Smooth muscle cell (in vitro differentiated cells): Measurements from ENCODE around the gene KIRREL1. TPM values are rescaled to one million over a fixed set of nuclear protein-coding genes. Genes with fewer than 3 reads are reported as not detected.

Source experiments
- DNase-seq: peaks from one replicate; lab custom pipeline; 2025; ENCODE audit not compliant: unreplicated experiment; lab: John Stamatoyannopoulos, UW
- H2AFZ ChIP-seq: fragments of 200-600 bp; sonication (generic); 2 replicates; pipeline ENCODE4 v1.6.0; 2016; ENCODE audit warnings: antibody characterized with exemption, low read depth, mild to moderate bottlenecking
- H3F3A ChIP-seq: fragments of 200-600 bp; sonication (generic); 2 replicates; pipeline ENCODE4 v1.6.0; 2017; ENCODE audit warnings: antibody characterized with exemption, low read depth
- H3K27ac ChIP-seq: fragments of 200-600 bp; sonication (generic); 2 replicates; pipeline ENCODE4 v1.5.1; 2016; ENCODE audit warnings: low read depth, mild to moderate bottlenecking
- H3K27me3 ChIP-seq: fragments of 200-600 bp; sonication (generic); 2 replicates; pipeline ENCODE4 v1.6.1; 2016; ENCODE audit warnings: low read depth, mild to moderate bottlenecking
- H3K36me3 ChIP-seq: fragments of 200-600 bp; sonication (generic); 2 replicates; pipeline ENCODE4 v1.5.1; 2016; ENCODE audit warnings: low read depth
- H3K4me1 ChIP-seq: fragments of 200-600 bp; sonication (generic); 2 replicates; pipeline ENCODE4 v1.5.1; 2016; ENCODE audit warnings: low read depth
- H3K4me2 ChIP-seq: fragments of 200-600 bp; sonication (generic); 2 replicates; pipeline ENCODE4 v1.6.0; 2016; ENCODE audit warnings: mild to moderate bottlenecking
- H3K4me3 ChIP-seq: fragments of 200-600 bp; sonication (generic); 2 replicates; pipeline ENCODE4 v1.5.1; 2016; ENCODE audit warnings: mild to moderate bottlenecking
- H3K79me2 ChIP-seq: fragments of 200-600 bp; sonication (generic); 2 replicates; pipeline ENCODE4 v1.6.0; 2016; ENCODE audit warnings: low read depth, mild to moderate bottlenecking
- H3K9ac ChIP-seq: fragments of 200-600 bp; sonication (generic); 2 replicates; pipeline ENCODE4 v1.6.0; 2016; ENCODE audit warnings: low read depth
- H3K9me3 ChIP-seq: fragments of 200-600 bp; sonication (generic); replicated peaks from 2 replicates; pipeline ENCODE4 v1.5.1; 2016; ENCODE audit warnings: low read depth
- H4K20me1 ChIP-seq: fragments of 200-600 bp; sonication (generic); 2 replicates; pipeline ENCODE4 v1.6.0; 2016; ENCODE audit warnings: low read depth
- CTCF ChIP-seq: fragments of 200-600 bp; sonication (generic); IDR thresholded peaks from 2 replicates; pipeline ENCODE4 v1.5.1; 2017; ENCODE audit warnings: borderline replicate concordance, mild to moderate bottlenecking, antibody characterized with exemption; ENCODE audit not compliant: insufficient read depth, poor library complexity, severe bottlenecking
- WGBS: methylation state at CpG from one replicate; pipeline ENCODE4 v1.1.7; 2016; ENCODE audit warnings: low lambda C conversion rate; 5-methylcytosine and 5-hydroxymethylcytosine counted together
- polyA plus RNA-seq: library from polyadenylated mRNA; unstranded; fragments of >200 nt; fragmentation: Nextera tagmentation; extraction: Ambion mirVana; gene quantifications from 2 replicates; pipeline ENCODE4 v1.2.1, GENCODE V29; 2016
- total RNA-seq: library from RNA; depleted of rRNA; stranded (reverse); fragments of >200 nt; gene quantifications from 2 replicates; pipeline ENCODE4 v1.2.3, GENCODE V29; 2014

Gene KIRREL1
- total and polyA plus RNA-seq, 2 experiments from 2014 or later, result 40.9 to 58.4 TPM

- no peak for DNase-seq
- H3K4me2 ChIP-seq, result no peak overlapping the region
- H3K9me3 ChIP-seq, result no peaks in the 10 kb centered on the region
- peaks cover 100% of the 10 kb centered on the region for H4K20me1 ChIP-seq
- H2AFZ ChIP-seq, result no peak overlapping the region
- H3K9ac ChIP-seq, result no peak overlapping the region
- H3K27ac ChIP-seq, result no peak overlapping the region
- H3K36me3 ChIP-seq, result no peaks in the 10 kb centered on the region
- H3K4me1 ChIP-seq, result peaks cover 35% of the 10 kb centered on the region
- H3K27me3 ChIP-seq, result no peaks in the 10 kb centered on the region
- 88% methylated on average over 8 of the region's 8 CpGs for WGBS
- H3K79me2 ChIP-seq, result peaks cover 69% of the 10 kb centered on the region
- H3F3A ChIP-seq, result peaks cover 8% of the 10 kb centered on the region
- H3K4me3 ChIP-seq, result no peak overlapping the region
- TF ChIP-seq CTCF, result no peak
These were observed 55.1 kb downstream of the KIRREL1 start for GRCh38 chr1:158048371-158049067.

- peaks cover 100% of the 10 kb centered on the region for H4K20me1 ChIP-seq
- no peak for DNase-seq
- H3K9me3 ChIP-seq, result no peaks in the 10 kb centered on the region
- H3K79me2 ChIP-seq, result peaks cover 63% of the 10 kb centered on the region
- no peak overlapping the region for H3K9ac ChIP-seq
- H3K4me1 ChIP-seq, result peaks cover 26% of the 10 kb centered on the region
- H3K36me3 ChIP-seq, result no peaks in the 10 kb centered on the region
- TF ChIP-seq CTCF, result no peak
- no peak overlapping the region for H3K4me2 ChIP-seq
- H2AFZ ChIP-seq, result no peak overlapping the region
- no peaks in the 10 kb centered on the region for H3K27me3 ChIP-seq
- no peak overlapping the region for H3K27ac ChIP-seq
- peaks cover 11% of the 10 kb centered on the region for H3F3A ChIP-seq
- 81% methylated on average over 5 of the region's 5 CpGs for WGBS
- no peak overlapping the region for H3K4me3 ChIP-seq
These were observed 56.4 kb downstream of the KIRREL1 start for GRCh38 chr1:158049853-158050252.

- Histone ChIP-seq H3K9me3 (no peaks in the 10 kb centered on the region), H4K20me1 (peaks cover 100% of the 10 kb centered on the region)
These were observed 59.8 kb downstream of the KIRREL1 start for GRCh38 chr1:158053276-158053675.

More at GRCh38 chr1:158053276-158053675, 59.8 kb downstream of the KIRREL1 start:
- Histone ChIP-seq H3K27ac (peak overlapping the region; percentile 72), H3K4me3 (no peak overlapping the region), H2AFZ (no peak overlapping the region), H3K4me2 (peak overlapping the region; percentile 40), H3K36me3 (no peaks in the 10 kb centered on the region), H3K79me2 (peaks cover 63% of the 10 kb centered on the region), H3K27me3 (no peaks in the 10 kb centered on the region), H3F3A (peaks cover 12% of the 10 kb centered on the region), H3K4me1 (peaks cover 14% of the 10 kb centered on the region), H3K9ac (no peak overlapping the region)
- no peak for DNase-seq
- TF ChIP-seq CTCF, result no peak
